Colonic mucosa (tissue), 4 donors: Measurements from ENCODE around the gene RAD51B. TPM values are rescaled to one million over a fixed set of nuclear protein-coding genes. Genes with fewer than 3 reads are reported as not detected.

Experiments used
- DNase-seq: peaks from one replicate; pipeline ENCODE4 v3.0.0-alpha.2; 2020
- H3K27ac ChIP-seq: fragments of 200-600 bp; one replicate; pipeline ENCODE4 v1.8.0; 2021
- H3K27me3 ChIP-seq: fragments of 200-600 bp; one replicate; pipeline ENCODE4 v1.8.0; 2021
- H3K36me3 ChIP-seq: fragments of 200-600 bp; one replicate; pipeline ENCODE4 v1.8.0; 2021
- H3K4me1 ChIP-seq: fragments of 200-600 bp; one replicate; pipeline ENCODE4 v1.8.0; 2021; ENCODE audit warnings: mild to moderate bottlenecking
- H3K4me3 ChIP-seq: fragments of 200-600 bp; one replicate; pipeline ENCODE4 v1.8.0; 2021
- H3K9ac ChIP-seq, 2 donors: one replicate each; pipeline ENCODE4 v1.7.0; 2013; ENCODE audit warnings: control low read depth in 2 of 2, low read depth in 2 of 2, low read length in 2 of 2
- H3K9me3 ChIP-seq: fragments of 200-600 bp; one replicate; pipeline ENCODE4 v1.8.0; 2021
- intact Hi-C: fragments of 100-400 bp; cut with DNase I; formaldehyde crosslinking; loops from one replicate; pipeline ENCODE4 v1.14.1; 2022
- total RNA-seq, 2 donors: library from RNA; stranded (reverse); fragmentation: NEBNext Ultra II Directional in 1 of 2; extraction: Animal tissue kit (Norgen Biotek cat#: 25700) in 1 of 2; gene quantifications; one replicate each; pipeline ENCODE4 v1.2.1, GENCODE V29; 2021
- TF ChIP-seq, protein P1 (sequence below): fragments of 200-600 bp; IDR thresholded peaks from one replicate; pipeline ENCODE4 v1.8.0; 2022; ENCODE audit warnings: antibody characterized with exemption, mild to moderate bottlenecking
- donor health status: healthy.
- donor health status: DM: no; HTN: no; CAD: no.
- donor health status: DM: no; HTN: no; CAD: no.

RAD51B gene
- total RNA-seq, 2 donors from 2014 or later: 12.7 to 22.0 TPM

- H3K36me3 ChIP-seq: no peaks in the 10 kb centered on the region
- H3K27ac ChIP-seq: no peak overlapping the region
- DNase-seq: no peak
- TF ChIP-seq, protein P1, sequence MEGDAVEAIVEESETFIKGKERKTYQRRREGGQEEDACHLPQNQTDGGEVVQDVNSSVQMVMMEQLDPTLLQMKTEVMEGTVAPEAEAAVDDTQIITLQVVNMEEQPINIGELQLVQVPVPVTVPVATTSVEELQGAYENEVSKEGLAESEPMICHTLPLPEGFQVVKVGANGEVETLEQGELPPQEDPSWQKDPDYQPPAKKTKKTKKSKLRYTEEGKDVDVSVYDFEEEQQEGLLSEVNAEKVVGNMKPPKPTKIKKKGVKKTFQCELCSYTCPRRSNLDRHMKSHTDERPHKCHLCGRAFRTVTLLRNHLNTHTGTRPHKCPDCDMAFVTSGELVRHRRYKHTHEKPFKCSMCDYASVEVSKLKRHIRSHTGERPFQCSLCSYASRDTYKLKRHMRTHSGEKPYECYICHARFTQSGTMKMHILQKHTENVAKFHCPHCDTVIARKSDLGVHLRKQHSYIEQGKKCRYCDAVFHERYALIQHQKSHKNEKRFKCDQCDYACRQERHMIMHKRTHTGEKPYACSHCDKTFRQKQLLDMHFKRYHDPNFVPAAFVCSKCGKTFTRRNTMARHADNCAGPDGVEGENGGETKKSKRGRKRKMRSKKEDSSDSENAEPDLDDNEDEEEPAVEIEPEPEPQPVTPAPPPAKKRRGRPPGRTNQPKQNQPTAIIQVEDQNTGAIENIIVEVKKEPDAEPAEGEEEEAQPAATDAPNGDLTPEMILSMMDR: no peak
- no peak overlapping the region for H3K4me3 ChIP-seq
- H3K27me3 ChIP-seq: no peaks in the 10 kb centered on the region
- H3K9ac ChIP-seq: no peak overlapping the region
- intact Hi-C loops: no loop called here
- no peaks in the 10 kb centered on the region for H3K9me3 ChIP-seq
- no peaks in the 10 kb centered on the region for H3K4me1 ChIP-seq
Observed at GRCh38 chr14:68755016-68755353, 935.4 kb downstream of the RAD51B start.

DNA sequence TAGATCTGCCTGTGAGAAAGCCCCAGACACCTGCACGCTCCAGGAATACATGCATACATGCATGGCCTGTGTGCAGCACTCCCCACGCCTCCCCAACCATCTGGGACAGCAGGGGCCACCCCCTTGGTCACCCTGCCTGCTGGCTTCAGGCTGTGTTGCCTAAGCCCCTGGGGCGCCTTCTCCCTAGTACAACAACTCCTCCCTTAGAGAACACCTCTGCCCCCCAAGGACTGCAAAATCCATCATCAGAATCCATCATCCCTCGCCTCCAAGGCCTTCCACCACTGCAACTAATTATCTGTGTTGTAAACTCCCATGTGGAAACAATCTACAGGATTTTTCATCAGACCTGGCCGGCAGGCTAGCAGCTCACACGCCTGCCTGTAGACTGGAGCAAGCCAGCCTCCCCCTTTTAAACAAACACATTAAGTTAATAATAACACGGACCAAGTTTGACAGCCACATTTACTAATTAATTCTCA, 936.5 kb downstream of the RAD51B start:
- intact Hi-C loops: no loop called here
- H3K9ac ChIP-seq: no peak overlapping the region
- no peak overlapping the region for H3K4me3 ChIP-seq
- no peak for DNase-seq
- TF ChIP-seq, protein P1: no peak
- no peaks in the 10 kb centered on the region for H3K27me3 ChIP-seq
- H3K9me3 ChIP-seq: no peaks in the 10 kb centered on the region
- no peaks in the 10 kb centered on the region for H3K36me3 ChIP-seq
- H3K27ac ChIP-seq: no peak overlapping the region
- no peaks in the 10 kb centered on the region for H3K4me1 ChIP-seq

GRCh38 chr14:68756734-68757133, 937.2 kb downstream of the RAD51B start:
- intact Hi-C loops: no loop called here
- no peak overlapping the region for H3K27ac ChIP-seq
- no peak overlapping the region for H3K9ac ChIP-seq
- no peaks in the 10 kb centered on the region for H3K4me1 ChIP-seq
- H3K9me3 ChIP-seq: no peaks in the 10 kb centered on the region
- no peak overlapping the region for H3K4me3 ChIP-seq
- DNase-seq: no peak
- no peaks in the 10 kb centered on the region for H3K27me3 ChIP-seq
- TF ChIP-seq, protein P1: no peak
- H3K36me3 ChIP-seq: no peaks in the 10 kb centered on the region

GRCh38 chr14:68757618-68758081, 938.1 kb downstream of the RAD51B start:
- no peaks in the 10 kb centered on the region for H3K4me1 ChIP-seq
- intact Hi-C loops: no loop called here

GRCh38 chr14:68758301-68758700, 938.7 kb downstream of the RAD51B start:
- TF ChIP-seq, protein P1: no peak
- Histone ChIP-seq H3K4me1 (no peaks in the 10 kb centered on the region), H3K27ac (no peak overlapping the region), H3K27me3 (no peaks in the 10 kb centered on the region), H3K9me3 (no peaks in the 10 kb centered on the region), H3K4me3 (no peak overlapping the region), H3K36me3 (no peaks in the 10 kb centered on the region), H3K9ac (no peak overlapping the region)
- intact Hi-C loops: no loop called here
- no peak for DNase-seq

More at GRCh38 chr14:68757618-68758081, 938.1 kb downstream of the RAD51B start:
- Histone ChIP-seq H3K9me3 (no peaks in the 10 kb centered on the region), H3K4me3 (no peak overlapping the region), H3K27me3 (no peaks in the 10 kb centered on the region), H3K9ac (no peak overlapping the region), H3K27ac (no peak overlapping the region), H3K36me3 (no peaks in the 10 kb centered on the region)
- TF ChIP-seq, protein P1: no peak
- DNase-seq: no peak
